ENCODE results near the gene PLEKHM3. TPM values are rescaled to one million over a fixed set of nuclear protein-coding genes. Genes with fewer than 3 reads are reported as not detected.

Gene PLEKHM3
- 10 to 100 TPM in 2 of 6 experiments, 1 to 10 TPM in 4; 4.4 to 13.4 (median 8.9) TPM for total RNA-seq
- long read RNA-seq, partial matches to known transcripts, result 0 of 4 reads
- long read RNA-seq, other reads (novel, unspliced or antisense), result 4 of 4 reads

GRCh38 chr2:208025037-208025813 lies at the start of gene PLEKHM3:
PLEKHM3 (minus strand) TSS chr2:208025527; CDS start chr2:208001639, 23,888 bp downstream.
- Histone ChIP-seq H3K4me1 (peaks cover 0 to 9% (median 0%) of the 10 kb centered on the region in 4 donors), H3K36me3 (no peaks in the 10 kb centered on the region), H3K27ac (peak within 1 kb of the TSS; percentile 51 to 81 (median 69)), H3K9me3 (no peaks in the 10 kb centered on the region), H3K27me3 (no peaks in the 10 kb centered on the region), H3K4me3 (peak within 1 kb of the TSS; percentile 71 to 95 (median 73))
- WGBS (ENCODE audit: insufficient coverage, low coverage, low lambda C conversion rate, missing lambda C conversion rate), result 1% methylated on average over 28 of the region's 38 CpGs
- intact Hi-C loops (cut with DNase I), result no loop called here
- DNase-seq (peak; percentile 87 to 91 (median 88)), ATAC-seq (peak; percentile 99)
- peak; percentile 67 for TF ChIP-seq POLR2A (IDR thresholded peaks at IDR 0.05)
- no peak for TF ChIP-seq CTCF (IDR thresholded peaks at IDR 0.05)

- intact Hi-C loops (cut with DNase I), result no loop called here
- no peak overlapping the region for H3K4me3 ChIP-seq
- no peak for TF ChIP-seq CTCF (IDR thresholded peaks at IDR 0.05)
- no peak for TF ChIP-seq POLR2A (IDR thresholded peaks at IDR 0.05)
- H3K27ac ChIP-seq, result no peak overlapping the region
- no peaks in the 10 kb centered on the region for H3K9me3 ChIP-seq
- ATAC-seq (peak in 1 of 4 donors; percentile 18), DNase-seq (no peak)
- no peaks in the 10 kb centered on the region for H3K36me3 ChIP-seq
- no peaks in the 10 kb centered on the region for H3K27me3 ChIP-seq
- no peaks in the 10 kb centered on the region for H3K4me1 ChIP-seq
- 49% methylated on average over 8 of the region's 9 CpGs for WGBS (ENCODE audit: insufficient coverage, low coverage, low lambda C conversion rate, missing lambda C conversion rate)
Observed at GRCh38 chr2:208074610-208075356, 49.5 kb upstream of the PLEKHM3 start.

- intact Hi-C loops (cut with DNase I), result no loop called here
- no peak for TF ChIP-seq POLR2A (IDR thresholded peaks at IDR 0.05)
- peak; percentile 71 to 87 (median 86) for TF ChIP-seq CTCF (IDR thresholded peaks at IDR 0.05)
- no peak overlapping the region for H3K4me3 ChIP-seq
- no peaks in the 10 kb centered on the region for H3K4me1 ChIP-seq
- no peaks in the 10 kb centered on the region for H3K27me3 ChIP-seq
- H3K27ac ChIP-seq, result no peak overlapping the region
- ATAC-seq, result peak; percentile 95 to 98 (median 96)
- H3K9me3 ChIP-seq, result no peaks in the 10 kb centered on the region
- H3K36me3 ChIP-seq, result no peaks in the 10 kb centered on the region
- 22% methylated on average over 9 of the region's 9 CpGs for WGBS (ENCODE audit: insufficient coverage, low coverage, low lambda C conversion rate, missing lambda C conversion rate)
- DNase-seq, result peak in 2 of 3 donors; percentile 31 to 65
Observed at GRCh38 chr2:208072250-208072892, 47.0 kb upstream of the PLEKHM3 start.

- ATAC-seq (no peak), DNase-seq (no peak)
- H3K27ac ChIP-seq, result no peak overlapping the region
- no peak overlapping the region for H3K4me3 ChIP-seq
- intact Hi-C loops (cut with DNase I), result no loop called here
- WGBS (ENCODE audit: insufficient coverage, low coverage, low lambda C conversion rate, missing lambda C conversion rate), result 73% methylated on average over 4 of the region's 4 CpGs
- TF ChIP-seq POLR2A (IDR thresholded peaks at IDR 0.05) (no peak), CTCF (IDR thresholded peaks at IDR 0.05) (no peak)
- H3K36me3 ChIP-seq, result no peaks in the 10 kb centered on the region
- H3K27me3 ChIP-seq, result no peaks in the 10 kb centered on the region
- H3K9me3 ChIP-seq, result no peaks in the 10 kb centered on the region
- H3K4me1 ChIP-seq, result no peaks in the 10 kb centered on the region
Observed at GRCh38 chr2:208069186-208069585, 43.9 kb upstream of the PLEKHM3 start.

All from right lobe of liver (tissue), 6 donors.